GM19452 (cell line): ENCODE measurements around the gene FGF18.

Source experiments
- ATAC-seq: cut with Tn5 transposase; IDR thresholded peaks from one replicate; pipeline ENCODE4 v1.9.1; 2021; ENCODE audit not compliant: unreplicated experiment

FGF18 gene

DNA sequence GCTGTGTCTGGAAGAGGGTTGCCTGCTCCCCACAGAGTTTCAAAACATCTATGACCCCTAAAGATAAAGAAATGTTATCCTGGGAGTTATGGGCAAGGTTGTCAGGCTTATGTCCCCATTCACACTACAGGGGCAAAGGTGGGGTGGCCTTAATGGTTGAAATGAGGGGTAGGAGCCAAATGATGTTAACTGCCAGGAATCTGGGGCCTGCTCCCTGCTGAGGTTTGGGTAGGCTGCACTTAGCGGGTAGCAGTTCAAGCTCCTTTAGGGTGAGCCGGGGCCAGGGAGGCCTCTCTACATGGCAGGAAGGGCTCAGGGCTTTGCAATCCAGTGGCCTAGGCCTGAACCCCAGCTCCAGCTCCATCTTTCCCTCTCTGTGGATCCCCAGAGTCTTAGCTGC lies 3.0 kb downstream of the FGF18 start:
- ATAC-seq, result no peak

DNA sequence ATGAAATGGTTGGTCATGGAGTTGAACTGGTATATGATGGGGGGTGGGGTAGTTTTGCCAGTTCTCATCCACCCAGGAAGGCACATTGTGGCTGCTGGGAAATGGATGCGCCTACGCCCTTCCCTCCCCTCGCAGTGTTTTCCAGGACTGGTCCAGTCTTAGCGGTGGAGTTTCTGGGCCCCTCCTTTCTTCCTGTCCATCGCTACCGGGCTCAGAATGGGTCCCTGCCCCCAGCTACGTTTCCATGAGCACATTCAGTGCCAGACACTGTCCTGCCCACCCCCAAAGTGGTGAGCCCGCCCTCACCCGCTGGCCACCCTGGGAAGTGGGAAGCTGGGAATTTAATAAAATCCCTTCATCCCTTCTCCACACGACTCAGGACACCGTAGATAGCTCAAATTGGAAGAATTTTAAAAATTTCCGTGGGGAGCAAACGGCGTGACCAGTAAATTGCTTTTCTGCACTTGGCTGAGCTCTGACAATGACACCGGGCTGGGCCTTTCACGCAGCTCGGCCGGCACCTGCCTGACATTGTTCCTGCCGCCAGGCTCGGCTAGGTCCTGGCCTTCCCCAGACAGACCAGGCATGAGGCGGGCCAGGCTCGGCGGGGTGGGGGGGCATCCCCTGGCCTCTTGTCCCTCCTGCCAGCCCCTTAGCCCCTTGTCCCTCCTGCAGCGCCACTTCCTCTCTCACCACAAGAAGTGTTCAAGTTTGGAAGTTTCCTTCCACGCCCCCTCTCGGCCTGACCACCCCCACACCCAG lies 3.6 kb downstream of the FGF18 start:
- ATAC-seq, result no peak

DNA sequence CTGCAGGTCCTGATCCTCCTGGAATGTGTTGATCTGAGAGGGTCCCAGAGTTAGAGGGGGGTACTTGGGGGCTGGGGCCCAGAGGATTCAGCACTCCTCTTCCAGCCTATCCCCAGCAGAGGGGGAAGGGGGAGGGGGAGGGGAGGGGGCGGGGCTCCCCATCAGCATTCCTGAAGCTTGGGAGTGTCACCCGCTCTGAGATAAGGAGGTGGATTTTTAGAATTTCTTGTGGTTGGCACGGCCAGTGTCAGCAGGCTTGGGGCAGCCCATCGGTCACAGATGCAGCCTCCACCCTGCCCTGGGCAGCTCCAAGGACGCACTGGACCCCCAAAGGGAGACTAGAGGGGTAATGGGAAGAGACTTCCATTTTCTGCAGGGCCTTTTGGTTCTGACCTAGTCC lies 5.3 kb downstream of the FGF18 start:
- no peak for ATAC-seq

DNA sequence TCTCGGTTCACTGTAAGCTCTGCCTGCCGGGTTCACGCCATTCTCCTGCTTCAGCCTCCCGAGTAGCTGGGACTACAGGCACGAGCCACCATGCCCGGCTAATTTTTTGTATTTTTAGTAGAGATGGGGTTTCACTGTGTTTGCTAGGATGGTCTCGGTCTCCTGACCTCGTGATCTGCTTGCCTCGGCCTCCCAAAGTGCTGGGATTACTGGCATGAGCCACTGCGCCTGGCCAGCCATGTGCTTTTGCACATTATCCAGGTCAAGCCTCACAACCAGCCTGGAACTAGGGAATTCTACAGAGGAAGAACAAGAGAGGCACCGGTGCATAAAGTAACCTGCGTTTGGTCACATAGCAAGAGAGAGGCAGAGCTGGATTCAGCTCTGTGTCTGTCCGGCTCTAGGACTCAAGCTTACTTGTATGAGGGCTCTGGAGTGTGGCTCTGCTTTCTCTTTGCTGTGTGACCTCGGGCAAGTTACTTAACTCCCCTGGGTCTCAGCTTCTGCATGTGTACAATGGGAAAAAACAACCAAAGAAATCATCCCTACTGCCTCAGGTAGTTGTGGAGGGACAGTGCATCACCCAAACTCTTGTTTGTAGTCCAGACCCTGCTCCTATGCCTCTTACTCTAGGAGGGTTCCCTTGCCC lies 6.3 kb downstream of the FGF18 start:
- no peak for ATAC-seq

DNA sequence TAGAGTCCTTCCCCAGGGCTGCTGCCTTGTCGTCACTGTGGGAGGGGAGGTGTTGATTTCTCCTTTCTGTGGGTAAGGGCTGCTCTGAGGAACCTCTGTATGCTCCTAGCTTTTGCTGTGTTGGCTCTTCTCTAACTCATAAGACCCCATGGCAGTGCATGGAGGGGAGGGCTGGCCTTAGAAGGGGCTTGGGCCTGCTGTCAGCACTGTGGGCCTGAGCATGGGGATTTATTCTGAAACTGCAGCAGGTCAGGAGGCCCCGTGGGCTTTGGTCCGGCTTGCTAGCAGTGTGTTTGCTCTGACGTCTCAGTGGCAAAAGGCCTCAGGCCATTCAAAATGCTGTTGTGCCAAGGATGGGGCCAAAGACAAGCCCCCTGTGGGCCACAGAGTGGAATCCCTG lies 6.8 kb downstream of the FGF18 start:
- no peak for ATAC-seq

DNA sequence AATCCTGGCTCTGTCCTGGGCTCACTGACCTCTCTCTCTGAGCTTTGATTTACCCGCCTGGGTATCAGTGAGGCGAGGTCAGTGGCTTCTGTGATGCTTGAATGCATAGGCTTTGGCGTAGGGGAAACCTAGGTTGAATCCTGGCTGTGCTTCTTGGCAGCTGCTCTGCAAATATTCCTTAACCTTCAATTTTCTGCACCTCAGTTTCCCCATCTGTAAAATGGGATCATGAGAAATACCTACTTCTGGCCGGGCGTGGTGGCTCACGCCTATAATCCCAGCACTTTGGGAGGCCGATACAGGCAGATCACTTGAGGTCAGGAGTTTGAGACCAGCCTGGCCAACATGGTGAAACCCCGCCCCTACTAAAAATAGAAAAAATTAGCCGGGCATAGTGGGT lies 7.2 kb downstream of the FGF18 start:
- no peak for ATAC-seq

DNA sequence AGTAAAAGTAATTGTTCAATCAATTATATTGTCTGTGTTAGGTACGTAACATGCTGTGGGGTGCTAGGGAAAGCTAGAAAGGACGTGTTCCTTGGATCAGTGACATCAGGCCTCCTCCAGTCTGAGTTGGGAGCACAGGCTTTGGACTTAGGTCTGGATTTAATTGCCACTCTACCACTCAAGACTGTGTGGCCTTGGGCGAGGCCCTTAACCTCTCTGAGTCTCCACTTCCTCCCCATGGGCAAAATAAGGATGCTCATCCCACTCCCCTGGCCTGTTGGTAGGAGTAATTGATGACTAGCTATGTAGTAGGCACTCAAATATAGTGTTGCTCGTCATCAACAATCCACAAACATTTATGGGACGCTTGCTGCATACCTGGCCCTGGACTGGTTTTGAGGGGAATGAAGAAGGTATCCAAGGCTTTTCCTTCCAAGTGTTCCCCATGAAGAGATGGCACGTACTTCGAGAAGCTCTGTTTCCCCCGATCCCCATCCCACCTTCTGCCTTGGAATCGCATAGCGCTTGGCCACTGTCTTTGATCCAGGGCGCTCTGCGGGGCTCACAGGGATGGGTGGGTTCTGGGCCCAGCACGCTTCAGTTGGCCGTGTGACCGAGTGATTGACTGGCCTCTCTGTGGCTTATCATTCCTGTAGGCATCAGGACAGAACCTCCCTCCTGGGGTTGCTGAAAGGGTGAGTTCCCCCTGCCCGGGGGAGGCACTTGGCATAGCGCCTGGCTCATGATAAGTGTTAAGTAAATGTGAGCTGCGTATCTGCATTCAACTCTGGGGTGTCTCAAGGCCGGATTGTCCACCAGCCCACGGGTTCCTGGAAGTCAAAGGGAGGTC lies 8.1 kb downstream of the FGF18 start:
- no peak for ATAC-seq

DNA sequence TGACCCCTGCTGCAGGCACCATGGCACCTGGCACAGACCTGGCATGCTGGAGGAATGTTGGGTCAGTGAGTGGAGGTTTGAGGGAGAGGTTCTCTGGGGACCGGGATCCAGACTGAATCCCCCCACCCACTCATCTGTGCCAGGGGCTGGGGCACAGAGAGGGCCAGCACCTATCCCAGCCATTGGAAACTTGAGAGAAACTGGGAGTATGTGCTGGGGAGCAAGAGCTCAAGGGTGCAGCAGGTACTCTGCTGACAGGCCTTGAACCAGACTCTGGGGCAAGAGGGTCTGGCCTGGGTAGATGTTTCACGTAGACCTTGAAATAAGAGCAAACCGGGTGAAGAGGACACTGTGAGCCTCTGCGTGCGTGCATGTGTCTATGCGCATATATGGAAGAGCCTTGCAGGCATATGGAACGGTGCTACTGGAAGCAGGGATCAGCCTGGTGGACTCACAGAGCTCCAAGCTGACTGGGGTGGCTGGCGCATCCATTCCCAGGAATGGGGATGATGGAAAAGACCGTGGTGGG lies 8.8 kb downstream of the FGF18 start:
- no peak for ATAC-seq

DNA sequence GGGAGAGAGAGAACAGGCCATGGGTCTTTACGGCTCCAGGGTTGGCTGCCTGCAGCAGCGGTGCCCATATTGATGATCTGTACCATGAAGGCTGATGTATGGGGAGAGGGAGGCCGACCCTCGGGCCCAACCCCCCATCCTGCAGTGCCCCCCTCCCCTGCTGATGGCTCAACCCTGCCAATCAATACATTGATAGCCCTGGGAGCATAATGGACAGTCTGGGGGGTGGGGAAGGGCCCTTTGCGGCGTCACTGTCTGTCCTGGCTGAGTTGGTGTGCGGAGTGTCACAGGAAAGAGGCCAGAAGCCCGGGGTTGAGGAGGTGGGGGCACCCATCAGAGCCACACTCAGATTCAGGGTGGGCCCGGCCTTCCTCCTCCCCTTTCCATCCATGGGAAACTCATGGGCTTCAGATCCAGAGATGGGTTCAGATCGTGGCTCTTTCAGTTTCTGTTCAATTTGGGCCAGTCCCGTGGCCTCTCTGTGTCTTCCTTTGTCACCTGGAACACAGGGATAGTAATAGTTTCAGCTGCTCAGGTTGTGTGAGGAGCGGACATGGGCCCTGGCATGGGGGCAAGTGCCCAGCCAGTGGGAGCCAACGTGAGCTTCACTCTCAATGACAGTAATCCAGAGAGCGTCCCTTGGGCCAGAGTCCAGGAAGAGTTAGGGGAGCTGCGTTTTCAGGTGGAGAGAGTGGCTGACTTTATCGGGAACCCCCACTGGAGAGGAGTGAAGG lies 9.5 kb downstream of the FGF18 start:
- ATAC-seq, result no peak

DNA sequence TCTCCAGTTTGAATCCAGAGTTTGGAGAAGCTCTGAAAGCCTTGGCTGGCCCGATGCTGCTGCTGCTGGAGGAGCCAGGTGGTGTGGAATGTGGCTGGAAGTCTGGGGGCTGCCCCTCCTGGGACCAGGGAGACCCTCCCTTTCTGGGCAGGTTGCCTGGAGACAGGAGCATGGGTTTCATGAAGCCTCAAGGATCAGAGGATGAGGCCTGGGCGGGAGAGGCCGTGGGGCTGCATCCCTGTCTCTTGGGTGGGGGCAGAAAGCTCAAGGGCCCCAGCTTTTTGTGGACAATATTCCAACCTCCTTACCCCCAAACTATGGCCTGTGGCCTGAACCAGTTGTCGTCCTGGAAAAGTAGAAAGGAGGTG lies 10.1 kb downstream of the FGF18 start:
- no peak for ATAC-seq

DNA sequence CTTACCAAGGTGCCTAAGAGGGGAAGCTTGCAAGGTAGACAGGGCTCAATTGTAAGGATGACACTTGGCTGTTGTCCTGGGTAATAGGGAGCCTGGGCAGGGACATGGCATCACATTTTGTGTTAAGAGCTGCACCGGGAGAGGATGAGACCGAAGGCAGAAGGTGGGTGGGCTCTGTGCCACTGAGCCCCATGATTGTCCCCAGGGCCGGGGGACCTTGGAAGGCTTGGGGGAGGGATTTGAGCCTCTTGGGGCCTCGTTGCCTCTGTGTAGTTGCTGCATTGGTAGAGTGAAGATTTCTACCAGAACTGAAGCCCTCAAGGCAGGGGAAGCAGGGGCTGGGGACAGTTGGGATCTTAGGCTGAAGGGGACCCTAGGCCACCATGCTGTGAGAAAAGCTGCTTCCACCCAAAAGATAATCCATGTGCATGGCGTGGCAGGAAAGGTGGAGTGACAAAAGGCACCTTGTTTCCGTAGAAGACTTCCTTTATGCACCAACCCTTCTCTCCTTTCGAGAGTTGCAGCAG lies 11.9 kb downstream of the FGF18 start:
- no peak for ATAC-seq

DNA sequence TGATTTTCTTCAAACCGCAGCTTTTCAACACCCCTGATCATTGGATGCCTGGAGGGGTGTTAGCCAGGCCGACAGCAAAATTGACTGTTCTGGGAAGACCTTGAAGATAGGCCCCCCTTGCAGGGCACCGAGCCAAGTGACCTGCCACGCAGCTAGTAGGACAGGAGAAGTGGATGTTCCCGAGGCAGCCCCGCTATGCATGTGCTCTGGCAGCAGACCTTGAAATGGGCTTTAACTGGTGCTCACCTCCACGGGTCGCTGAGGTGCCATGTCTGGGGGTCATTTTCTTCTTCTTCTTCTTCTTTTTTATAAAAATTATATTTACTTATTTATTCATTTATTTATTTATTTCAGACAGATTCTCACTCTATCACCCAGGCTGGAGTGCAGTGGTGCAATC lies 12.6 kb downstream of the FGF18 start:
- ATAC-seq, result no peak

DNA sequence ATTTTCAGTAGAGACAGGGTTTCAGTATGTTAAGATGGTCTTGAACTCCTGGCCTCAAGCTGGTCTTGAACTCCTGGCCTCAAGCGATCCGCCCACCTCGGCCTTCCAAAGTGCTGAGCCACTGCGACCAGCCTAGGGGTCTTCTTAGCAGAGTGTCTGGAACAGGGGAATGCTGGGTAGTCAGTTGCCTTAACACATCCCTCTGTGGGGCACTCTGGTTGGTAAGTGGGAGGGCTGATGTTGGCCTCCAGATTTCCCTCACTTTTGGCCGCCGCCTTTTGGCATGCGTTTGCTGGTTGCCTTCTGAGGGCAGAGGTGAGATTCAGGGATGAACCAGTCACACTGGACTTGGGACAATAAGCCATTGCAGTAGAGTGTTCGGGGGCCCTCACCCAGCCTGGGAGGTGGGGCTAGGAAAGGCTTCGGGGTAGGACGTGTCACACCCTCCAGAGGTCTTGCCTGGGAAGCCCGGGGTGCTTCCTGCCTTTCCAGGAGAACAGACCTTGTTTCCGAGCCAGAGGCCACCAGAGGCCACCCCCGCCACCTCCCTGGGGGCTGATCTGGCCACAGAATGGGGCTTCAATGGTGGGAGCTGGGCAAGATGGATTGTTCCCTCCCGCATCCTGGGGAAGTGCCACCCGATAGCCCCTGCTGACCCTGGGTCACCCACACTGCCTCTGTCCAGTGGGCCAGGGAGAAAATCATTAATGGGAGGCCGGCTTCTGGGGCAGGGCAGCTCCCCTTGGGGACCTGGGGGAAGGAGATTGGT lies 13.3 kb downstream of the FGF18 start:
- ATAC-seq, result no peak

DNA sequence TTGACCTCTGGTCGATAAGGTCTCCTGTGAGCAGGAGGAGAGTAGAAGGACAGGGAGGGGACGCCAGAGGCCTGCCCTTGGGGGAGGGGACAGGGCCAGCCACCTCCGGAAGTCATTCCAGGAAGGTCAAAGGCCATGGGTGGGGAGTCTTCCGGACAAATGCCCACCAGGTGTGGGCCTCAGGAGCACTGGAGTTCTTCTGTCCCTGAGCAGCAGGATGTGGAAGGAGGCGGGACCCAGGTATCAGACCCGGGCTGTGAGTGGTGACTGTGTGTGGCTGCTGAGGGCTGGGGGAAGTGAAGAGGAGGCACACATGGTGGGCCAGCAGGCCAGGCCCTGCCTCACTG lies 13.9 kb downstream of the FGF18 start:
- no peak for ATAC-seq

DNA sequence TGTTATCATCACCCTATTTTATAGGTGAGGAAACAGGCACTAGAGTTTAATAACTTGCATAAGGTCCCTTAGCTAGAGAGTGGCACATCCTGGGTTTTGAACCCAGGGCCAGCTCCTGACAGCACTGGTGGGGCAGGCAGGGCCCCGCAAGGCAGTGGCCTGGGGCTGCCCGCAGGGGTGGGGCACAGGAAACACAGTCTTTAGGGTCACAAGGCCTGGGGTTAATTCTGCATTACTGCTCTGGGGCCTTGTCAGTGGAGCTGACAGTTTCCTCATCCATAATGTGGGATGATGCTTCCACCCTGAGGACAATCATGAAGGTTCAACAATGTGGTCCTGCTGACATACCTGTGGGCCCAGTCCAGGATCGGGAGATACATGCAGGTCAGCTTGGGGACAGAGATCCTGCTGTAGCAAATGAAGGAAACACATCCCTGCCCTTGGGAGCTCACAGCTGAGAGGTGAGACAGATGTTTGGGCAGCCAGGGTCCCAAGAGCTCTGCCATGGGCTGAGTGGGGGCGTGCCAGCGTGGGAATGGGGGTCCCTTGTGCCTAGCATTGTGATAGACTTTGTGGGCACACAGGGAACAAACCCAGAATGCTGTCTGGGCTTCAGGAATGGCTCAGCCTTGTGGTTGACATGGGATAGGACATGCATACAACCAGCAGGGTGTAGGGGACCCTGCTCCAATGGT lies 14.7 kb downstream of the FGF18 start:
- no peak for ATAC-seq

DNA sequence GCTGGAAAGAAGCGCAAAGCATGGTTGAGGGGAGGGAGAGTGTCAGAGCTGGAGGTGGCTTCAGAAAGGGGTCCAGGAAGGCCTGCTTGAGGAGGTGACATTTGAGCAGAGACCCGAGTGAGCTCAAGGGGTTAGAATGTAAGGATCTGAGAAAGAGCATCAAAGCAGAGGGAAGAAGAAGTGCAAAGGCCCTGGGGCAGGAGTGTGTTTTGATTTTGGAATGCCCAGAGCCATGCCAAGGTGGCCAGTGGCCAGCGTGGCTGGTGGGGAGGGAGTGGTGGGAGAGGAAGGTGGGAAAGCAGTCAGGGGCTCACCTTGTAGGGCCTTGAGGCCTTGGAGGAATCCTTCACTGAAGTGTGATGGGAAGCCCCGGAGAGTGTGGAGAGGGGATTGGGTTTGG lies 15.4 kb downstream of the FGF18 start:
- no peak for ATAC-seq

DNA sequence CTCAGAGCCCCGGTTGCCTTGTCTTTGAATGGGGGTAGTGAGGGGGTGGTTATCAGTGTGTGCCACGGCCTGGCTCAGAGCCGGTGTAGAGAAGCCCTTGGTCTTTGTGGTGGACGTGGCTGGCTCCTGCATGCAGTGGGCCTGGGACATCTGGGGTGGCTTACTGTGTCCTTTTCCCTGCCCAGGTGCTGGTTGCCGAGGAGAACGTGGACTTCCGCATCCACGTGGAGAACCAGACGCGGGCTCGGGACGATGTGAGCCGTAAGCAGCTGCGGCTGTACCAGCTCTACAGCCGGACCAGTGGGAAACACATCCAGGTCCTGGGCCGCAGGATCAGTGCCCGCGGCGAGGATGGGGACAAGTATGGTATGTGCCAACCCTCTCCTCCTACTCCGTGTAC lies 16.5 kb downstream of the FGF18 start:
- no peak for ATAC-seq

DNA sequence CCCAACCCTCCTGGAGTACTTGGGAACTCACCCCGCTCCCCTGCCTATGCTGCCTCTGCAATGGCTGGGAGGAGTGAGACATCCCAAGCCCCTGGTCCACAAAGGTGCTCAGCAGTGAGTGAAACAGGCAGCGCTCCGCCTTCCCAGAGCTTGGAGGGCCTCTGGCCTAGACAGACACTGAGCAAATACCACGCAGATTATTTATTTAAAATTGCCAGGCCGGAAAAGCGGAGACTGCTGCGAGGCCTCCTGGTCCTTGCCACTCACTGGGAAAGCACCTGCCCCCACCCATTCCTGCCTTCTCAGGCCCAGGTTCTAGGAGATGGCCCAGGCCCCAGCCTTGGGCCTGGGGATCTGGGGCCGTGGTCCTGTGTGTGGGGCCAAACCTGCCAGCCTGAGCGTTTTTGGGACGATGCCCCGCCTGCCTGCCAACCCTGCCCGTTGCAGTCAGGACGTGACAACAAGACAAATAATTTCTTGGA lies 17.4 kb downstream of the FGF18 start:
- ATAC-seq, result no peak

DNA sequence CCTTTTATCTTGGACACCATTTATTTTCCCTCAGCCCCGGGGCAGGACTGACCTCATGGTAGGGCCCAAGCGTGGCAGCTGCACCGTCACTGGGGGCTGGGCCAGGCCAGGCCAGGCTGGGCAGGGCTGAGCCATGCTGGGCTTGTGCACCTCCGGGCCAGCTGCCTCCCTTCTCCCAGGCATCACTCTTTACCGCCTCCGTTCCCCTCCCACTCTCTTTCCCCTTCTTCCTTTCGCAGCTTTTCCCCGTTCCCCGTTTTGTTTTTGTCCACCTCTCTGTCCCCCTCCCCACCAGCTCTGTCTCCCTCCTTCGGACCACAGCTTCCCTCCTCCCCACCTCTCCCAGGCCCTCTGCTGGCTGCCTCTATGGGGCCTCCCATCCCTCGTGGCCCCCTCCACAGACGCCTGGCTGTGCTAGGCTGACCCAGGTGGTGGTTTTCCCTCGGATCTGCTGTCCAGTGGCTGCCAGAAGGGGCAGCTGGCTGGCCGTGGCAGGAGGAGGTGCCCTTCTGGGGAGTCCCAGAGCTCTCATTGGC lies 17.9 kb downstream of the FGF18 start:
- no peak for ATAC-seq
